ENCODE measurements around the gene NR0B2.

DNA sequence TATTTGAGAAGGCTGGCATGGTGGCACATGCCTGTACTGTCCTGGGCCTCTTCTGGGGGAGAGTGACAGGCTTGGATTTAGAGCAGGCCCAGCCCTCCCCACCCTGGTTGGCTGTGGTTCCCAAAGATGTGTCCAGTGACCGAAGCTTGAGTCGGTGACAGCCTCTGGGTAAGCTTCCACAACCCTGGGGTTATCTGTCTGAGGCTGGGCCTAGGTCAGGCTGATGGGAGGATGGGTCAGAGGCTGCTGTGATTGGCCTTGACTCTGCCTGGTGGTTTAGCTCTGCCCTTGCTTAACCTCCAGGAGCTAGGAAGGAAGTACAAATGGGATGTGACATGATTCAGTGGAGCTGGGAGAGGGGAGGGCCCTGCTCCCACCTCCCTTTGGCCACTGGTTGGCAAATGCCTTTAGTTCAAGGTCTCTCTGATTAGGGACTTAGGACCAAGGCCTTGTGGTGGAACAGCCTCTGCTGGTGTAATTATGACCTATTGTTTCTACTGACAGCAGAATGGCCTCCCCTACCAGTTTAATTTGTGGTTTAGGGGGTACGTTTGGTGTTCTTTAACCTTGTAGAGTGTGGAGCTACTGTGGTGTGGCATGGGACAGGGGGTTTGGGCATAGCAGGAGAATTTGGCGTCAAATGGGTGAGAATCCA lies 24.4 kb upstream of the NR0B2 start:
- TF ChIP-seq SKIL (CRISPR knock-in tag; IDR thresholded peaks at IDR 0.05; ENCODE audit: borderline replicate concordance) (peak; percentile 99), STAT5B (CRISPR knock-in tag; IDR thresholded peaks at IDR 0.05) (no peak), YY1 (IDR thresholded peaks at IDR 0.05; ENCODE audit: insufficient read depth, insufficient replicate concordance, low read depth, low read length) (peak; percentile 9), TBP (CRISPR knock-in tag; IDR thresholded peaks at IDR 0.05) (no peak), PHF20 (CRISPR knock-in tag; IDR thresholded peaks at IDR 0.05) (no peak; the same call in none of the 2 replicates), DR1 (CRISPR knock-in tag; IDR thresholded peaks at IDR 0.05) (0 out of 2 replicates have a peak, but pooled peaks have one; percentile 39), RBM22 (optimal IDR thresholded peaks at IDR 0.05; ENCODE audit: low read length) (peak; percentile 50), ZNF883 (CRISPR knock-in tag; IDR thresholded peaks at IDR 0.05; ENCODE audit: not compliant biosample characterization) (no peak)
- TF ChIP-seq, protein P1, sequence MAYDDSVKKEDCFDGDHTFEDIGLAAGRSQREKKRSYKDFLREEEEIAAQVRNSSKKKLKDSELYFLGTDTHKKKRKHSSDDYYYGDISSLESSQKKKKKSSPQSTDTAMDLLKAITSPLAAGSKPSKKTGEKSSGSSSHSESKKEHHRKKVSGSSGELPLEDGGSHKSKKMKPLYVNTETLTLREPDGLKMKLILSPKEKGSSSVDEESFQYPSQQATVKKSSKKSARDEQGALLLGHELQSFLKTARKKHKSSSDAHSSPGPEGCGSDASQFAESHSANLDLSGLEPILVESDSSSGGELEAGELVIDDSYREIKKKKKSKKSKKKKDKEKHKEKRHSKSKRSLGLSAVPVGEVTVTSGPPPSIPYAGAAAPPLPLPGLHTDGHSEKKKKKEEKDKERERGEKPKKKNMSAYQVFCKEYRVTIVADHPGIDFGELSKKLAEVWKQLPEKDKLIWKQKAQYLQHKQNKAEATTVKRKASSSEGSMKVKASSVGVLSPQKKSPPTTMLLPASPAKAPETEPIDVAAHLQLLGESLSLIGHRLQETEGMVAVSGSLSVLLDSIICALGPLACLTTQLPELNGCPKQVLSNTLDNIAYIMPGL (CRISPR knock-in tag; IDR thresholded peaks at IDR 0.05; ENCODE audit: borderline replicate concordance in 1 of 2, low read depth in 1 of 2): peak; percentile 42 to 53; a peak in 1 of 4 replicates
- TF ChIP-seq, protein P2, sequence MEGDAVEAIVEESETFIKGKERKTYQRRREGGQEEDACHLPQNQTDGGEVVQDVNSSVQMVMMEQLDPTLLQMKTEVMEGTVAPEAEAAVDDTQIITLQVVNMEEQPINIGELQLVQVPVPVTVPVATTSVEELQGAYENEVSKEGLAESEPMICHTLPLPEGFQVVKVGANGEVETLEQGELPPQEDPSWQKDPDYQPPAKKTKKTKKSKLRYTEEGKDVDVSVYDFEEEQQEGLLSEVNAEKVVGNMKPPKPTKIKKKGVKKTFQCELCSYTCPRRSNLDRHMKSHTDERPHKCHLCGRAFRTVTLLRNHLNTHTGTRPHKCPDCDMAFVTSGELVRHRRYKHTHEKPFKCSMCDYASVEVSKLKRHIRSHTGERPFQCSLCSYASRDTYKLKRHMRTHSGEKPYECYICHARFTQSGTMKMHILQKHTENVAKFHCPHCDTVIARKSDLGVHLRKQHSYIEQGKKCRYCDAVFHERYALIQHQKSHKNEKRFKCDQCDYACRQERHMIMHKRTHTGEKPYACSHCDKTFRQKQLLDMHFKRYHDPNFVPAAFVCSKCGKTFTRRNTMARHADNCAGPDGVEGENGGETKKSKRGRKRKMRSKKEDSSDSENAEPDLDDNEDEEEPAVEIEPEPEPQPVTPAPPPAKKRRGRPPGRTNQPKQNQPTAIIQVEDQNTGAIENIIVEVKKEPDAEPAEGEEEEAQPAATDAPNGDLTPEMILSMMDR (CRISPR knock-in tag; IDR thresholded peaks at IDR 0.05): peak; percentile 48

All from HepG2 (cell line).